ENCODE measurements around the gene NSD1.

Gene NSD1

DNA sequence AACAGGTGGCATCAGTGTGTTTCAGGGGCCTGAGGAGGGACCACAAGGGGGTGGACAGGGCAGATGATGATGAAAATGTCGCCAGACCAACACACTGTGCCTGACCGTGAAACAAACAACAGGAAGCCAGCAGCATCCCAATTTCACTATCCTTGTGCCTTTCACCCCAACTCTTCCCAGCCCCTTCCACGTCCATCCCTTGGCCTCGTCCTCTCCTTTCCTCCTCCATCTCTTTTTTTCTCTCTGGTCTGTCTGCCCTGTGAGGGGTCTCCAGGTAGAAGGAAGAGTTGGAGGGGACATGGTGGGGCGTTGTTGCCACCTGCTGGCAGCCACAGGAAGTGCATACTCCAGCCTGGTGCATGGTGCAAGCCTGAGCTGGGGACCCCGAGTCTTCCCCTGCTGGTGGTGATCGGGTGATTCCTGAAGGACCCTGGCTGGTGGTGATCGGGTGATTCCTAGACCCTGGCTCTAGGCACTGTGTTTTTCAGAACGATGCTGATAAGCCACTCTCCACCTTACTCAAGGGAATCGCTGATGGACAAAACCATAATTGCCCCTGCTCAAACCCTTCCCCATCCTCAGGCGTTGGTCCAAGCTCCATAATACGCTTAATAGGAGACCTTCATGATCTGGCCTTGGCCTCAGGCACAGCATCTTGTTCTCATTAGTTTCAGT is 21.7 kb upstream of the NSD1 start:
- TF ChIP-seq, protein P1, sequence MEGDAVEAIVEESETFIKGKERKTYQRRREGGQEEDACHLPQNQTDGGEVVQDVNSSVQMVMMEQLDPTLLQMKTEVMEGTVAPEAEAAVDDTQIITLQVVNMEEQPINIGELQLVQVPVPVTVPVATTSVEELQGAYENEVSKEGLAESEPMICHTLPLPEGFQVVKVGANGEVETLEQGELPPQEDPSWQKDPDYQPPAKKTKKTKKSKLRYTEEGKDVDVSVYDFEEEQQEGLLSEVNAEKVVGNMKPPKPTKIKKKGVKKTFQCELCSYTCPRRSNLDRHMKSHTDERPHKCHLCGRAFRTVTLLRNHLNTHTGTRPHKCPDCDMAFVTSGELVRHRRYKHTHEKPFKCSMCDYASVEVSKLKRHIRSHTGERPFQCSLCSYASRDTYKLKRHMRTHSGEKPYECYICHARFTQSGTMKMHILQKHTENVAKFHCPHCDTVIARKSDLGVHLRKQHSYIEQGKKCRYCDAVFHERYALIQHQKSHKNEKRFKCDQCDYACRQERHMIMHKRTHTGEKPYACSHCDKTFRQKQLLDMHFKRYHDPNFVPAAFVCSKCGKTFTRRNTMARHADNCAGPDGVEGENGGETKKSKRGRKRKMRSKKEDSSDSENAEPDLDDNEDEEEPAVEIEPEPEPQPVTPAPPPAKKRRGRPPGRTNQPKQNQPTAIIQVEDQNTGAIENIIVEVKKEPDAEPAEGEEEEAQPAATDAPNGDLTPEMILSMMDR (IDR thresholded peaks at IDR 0.05; ENCODE audit: insufficient read depth, low read depth, low read length, missing control alignments) = peak; percentile 96
- DNase-seq (ENCODE audit: low read depth) = peak; percentile 44
- no peak overlapping the region for H3K4me3 ChIP-seq (ENCODE audit: low read length)

DNA sequence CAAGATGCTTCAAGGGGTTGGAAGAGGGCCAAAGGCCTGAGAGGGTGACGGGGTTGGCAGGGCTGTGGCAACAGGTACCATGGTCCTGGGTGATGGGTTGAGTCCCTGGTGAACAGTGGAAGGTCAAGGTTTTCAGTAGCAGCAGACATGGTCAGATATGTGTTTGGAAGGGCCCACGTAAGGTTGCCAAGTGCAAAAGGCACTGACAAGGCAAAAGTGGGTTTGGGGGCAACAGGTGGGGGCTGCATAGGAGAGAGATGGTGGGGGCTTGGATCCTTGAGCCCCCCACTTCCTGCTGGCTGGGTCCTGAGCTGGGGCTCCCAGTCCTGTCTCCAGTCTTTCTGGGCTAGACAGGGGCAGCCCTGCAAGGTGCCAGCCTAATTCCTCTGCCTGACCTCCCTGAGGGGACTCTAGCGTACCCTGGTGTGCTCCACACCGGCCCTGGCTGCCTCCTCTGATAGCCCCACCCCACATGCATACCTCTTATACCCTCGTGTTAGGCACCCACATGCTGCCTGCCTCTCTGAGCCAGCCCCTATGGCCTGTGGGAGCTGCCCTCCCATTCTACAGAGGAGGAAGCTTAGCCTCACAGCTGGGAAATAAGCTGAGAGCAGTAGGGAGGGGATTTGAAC is 20.9 kb upstream of the NSD1 start:
- no peak overlapping the region for H3K4me3 ChIP-seq (ENCODE audit: low read length)
- TF ChIP-seq, protein P1 (IDR thresholded peaks at IDR 0.05; ENCODE audit: insufficient read depth, low read depth, low read length, missing control alignments) = no peak
- no peak for DNase-seq (ENCODE audit: low read depth)

DNA sequence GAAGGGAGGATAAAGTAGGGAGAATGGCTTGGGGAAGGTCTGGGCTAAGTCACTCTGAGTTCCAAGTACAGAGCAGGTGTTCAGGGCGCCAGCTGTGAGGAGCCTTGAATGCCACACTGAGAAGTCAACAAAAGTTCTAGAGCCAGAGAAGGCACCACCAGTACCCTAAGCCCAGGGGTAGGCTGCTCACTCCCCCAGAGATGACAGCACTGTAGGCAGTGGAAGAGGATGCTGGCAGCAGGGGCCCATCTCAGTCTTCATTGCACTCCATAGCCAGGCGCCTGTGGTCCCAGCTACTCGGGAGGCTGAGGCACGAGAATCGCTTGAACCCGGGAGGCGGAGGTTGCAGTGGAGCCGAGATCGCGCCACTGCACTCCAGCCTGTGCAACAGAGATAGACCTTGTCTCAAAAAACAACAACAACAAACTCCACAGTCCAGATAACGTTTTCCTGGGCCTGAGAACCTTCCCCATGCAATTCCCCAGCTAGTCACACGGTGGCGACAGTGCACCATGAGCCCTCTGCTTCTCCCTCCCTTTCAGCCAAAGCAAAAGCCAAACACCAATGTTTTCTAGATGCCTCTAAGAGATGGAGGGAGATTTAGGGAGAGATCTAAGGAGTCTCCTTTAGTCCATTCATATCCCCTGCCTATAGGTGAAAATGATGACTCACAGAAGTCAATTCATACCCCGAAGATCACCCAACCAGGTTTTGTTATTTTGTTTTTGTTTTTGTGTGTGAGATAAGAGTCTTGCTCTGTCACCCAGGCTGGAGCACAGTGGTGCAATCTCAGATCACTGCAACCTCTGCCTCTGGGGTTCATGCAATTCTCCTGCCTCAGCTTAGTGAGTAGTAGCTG is 19.8 kb upstream of the NSD1 start:
- no peak overlapping the region for H3K4me3 ChIP-seq (ENCODE audit: low read length)
- peak; percentile 69 for DNase-seq (ENCODE audit: low read depth)
- TF ChIP-seq, protein P1 (IDR thresholded peaks at IDR 0.05; ENCODE audit: insufficient read depth, low read depth, low read length, missing control alignments) = peak; percentile 99

DNA sequence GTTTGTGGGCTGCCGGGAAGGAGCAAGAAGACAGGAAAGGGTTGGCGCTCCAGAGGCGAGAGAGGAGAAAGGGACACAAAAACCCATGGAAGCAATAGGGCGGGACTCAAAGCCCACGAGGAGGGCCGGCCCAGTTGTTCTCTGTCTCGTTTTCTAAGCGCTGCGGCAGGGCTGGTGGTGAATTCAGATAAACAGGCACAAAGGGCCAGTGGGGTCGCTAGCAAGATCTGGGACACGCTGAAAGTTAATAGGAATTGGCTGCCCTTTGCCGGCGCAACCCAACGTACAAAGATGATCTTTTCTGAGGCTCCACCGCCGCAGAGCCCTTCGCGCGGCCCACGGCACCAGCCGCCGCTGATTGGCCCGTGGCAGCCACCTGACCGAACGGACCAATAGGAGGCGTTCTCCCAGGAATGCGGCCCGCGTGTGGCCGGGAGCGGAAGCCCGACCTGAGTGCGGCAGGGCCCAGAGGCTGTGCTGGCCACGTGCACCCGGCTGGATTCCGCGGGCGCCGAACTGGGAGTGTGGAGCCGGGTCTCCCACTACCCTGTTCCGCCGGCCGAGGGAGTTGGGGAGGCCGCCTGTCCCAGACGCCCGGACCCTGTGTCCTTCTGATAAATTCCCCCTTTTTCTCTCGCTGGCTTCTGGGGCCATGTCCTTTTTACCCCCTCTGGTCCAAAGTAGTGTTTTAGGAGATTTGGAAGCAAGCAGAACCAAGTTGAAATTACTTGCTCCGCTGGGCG is 16.8 kb upstream of the NSD1 start:
- H3K4me3 ChIP-seq (ENCODE audit: low read length) = peak overlapping the region; percentile 10
- DNase-seq (ENCODE audit: low read depth) = peak; percentile 72
- TF ChIP-seq, protein P1 (IDR thresholded peaks at IDR 0.05; ENCODE audit: insufficient read depth, low read depth, low read length, missing control alignments) = no peak

DNA sequence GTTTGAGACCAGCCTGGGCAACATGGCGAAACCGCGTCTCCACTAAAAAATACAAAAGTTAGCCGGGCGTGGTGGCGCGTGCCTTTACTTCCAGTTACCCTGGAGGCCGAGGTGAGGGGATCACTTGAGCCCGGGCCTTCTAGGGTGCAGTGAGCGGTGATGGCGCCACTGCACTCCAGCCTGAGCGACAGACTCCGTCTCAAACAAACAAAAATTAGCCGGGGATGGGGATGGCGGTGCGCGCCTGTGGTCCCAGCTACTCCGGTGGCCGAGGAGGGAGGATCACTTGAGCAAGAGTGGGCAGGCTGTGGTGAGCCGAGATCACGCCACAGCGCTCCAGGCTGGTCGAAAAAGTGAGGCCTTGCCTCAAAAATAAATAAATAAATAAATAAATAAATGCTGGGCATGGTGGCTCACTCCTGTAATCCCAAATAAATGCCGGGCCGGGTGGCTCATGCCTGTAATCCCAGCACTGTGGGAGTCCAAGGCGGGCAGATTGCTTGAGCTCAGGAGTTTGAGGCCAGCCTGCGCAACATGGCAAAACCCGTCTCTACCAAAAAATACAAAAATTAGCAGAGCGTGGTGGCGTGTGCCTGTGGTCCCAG is 16.0 kb upstream of the NSD1 start:
- TF ChIP-seq, protein P1 (IDR thresholded peaks at IDR 0.05; ENCODE audit: insufficient read depth, low read depth, low read length, missing control alignments) = no peak
- DNase-seq (ENCODE audit: low read depth) = no peak
- H3K4me3 ChIP-seq (ENCODE audit: low read length) = no peak overlapping the region

DNA sequence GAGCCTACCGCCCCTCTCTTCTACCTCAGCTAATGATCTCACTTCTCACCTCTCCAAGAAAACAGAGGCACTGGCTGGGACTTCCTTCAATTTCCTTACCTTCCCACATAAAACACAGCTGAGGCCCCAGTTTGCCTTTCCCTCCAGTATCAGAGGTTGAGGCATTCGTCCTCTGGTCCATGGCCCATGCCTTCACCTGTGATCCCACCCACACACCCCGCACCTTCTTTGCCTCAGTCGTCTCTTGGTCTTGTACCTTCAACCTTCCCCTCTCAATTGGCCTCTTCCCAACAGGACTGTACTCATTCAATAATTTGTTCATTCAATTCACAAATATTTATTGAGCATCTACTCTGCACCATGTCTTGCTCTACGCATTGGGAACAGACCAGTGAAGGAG is 11.0 kb upstream of the NSD1 start:
- TF ChIP-seq, protein P1 (IDR thresholded peaks at IDR 0.05; ENCODE audit: insufficient read depth, low read depth, low read length, missing control alignments) = no peak
- no peak overlapping the region for H3K4me3 ChIP-seq (ENCODE audit: low read length)

More for the DNA sequence above, 11.0 kb upstream of the NSD1 start:
- no peak for DNase-seq (ENCODE audit: low read depth)
